GM12864 (cell line): ENCODE measurements around the gene SLC25A38.

Experiments
- DNase-seq: peaks from one replicate; pipeline ENCODE4 v3.0.0-alpha.2; 2011; ENCODE audit warnings: low read depth
- H3K4me3 ChIP-seq: 2 replicates; pipeline ENCODE4 v1.5.1; 2011; ENCODE audit warnings: mild to moderate bottlenecking, low read depth, low read length, control low read depth
- TF ChIP-seq, protein P1 (sequence below): IDR thresholded peaks from 2 replicates; pipeline ENCODE4 v1.5.1; 2011; ENCODE audit warnings: low read depth, mild to moderate bottlenecking, moderate library complexity, low read length, control low read depth, inconsistent platforms; ENCODE audit errors: missing control alignments

Gene SLC25A38

DNA sequence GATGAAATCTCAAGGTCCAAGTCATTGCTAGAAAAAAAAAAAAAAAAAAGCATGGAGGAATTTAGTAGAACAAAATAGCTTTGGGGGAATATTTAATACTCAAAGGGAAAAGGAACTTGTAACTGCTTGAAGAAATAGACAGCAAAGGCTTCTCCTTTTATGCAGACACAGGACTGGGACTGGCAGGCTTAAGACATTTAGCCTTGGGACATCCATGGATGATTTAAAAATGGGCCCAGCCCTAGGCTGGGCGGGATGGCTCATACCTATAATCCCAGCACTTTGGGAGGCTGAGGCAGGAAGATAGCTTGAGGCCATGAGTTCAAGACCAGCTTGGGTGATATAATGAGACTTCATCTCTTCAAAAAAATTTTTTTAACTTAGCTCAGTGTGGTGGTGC lies 43.1 kb downstream of the SLC25A38 start:
- no peak for DNase-seq
- TF ChIP-seq, protein P1, sequence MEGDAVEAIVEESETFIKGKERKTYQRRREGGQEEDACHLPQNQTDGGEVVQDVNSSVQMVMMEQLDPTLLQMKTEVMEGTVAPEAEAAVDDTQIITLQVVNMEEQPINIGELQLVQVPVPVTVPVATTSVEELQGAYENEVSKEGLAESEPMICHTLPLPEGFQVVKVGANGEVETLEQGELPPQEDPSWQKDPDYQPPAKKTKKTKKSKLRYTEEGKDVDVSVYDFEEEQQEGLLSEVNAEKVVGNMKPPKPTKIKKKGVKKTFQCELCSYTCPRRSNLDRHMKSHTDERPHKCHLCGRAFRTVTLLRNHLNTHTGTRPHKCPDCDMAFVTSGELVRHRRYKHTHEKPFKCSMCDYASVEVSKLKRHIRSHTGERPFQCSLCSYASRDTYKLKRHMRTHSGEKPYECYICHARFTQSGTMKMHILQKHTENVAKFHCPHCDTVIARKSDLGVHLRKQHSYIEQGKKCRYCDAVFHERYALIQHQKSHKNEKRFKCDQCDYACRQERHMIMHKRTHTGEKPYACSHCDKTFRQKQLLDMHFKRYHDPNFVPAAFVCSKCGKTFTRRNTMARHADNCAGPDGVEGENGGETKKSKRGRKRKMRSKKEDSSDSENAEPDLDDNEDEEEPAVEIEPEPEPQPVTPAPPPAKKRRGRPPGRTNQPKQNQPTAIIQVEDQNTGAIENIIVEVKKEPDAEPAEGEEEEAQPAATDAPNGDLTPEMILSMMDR: no peak
- H3K4me3 ChIP-seq: no peak overlapping the region

GRCh38 chr3:39427506-39427905 lies 44.3 kb downstream of the SLC25A38 start:
- DNase-seq: no peak
- TF ChIP-seq, protein P1: no peak
- no peak overlapping the region for H3K4me3 ChIP-seq

- no peak for DNase-seq
Observed at GRCh38 chr3:39428745-39429201, 45.6 kb downstream of the SLC25A38 start.

GRCh38 chr3:39429466-39429865 lies 46.3 kb downstream of the SLC25A38 start:
- TF ChIP-seq, protein P1: no peak
- no peak for DNase-seq
- no peak overlapping the region for H3K4me3 ChIP-seq

More at GRCh38 chr3:39428745-39429201, 45.6 kb downstream of the SLC25A38 start:
- no peak overlapping the region for H3K4me3 ChIP-seq
- TF ChIP-seq, protein P1: no peak

- no peak for DNase-seq
- no peak overlapping the region for H3K4me3 ChIP-seq
- TF ChIP-seq, protein P1: no peak
Observed at GRCh38 chr3:39432342-39432741, 49.2 kb downstream of the SLC25A38 start.

GRCh38 chr3:39433642-39434041 lies 50.5 kb downstream of the SLC25A38 start:
- TF ChIP-seq, protein P1: no peak
- DNase-seq: no peak
- H3K4me3 ChIP-seq: no peak overlapping the region

GRCh38 chr3:39434574-39434973 lies 51.4 kb downstream of the SLC25A38 start:
- H3K4me3 ChIP-seq: no peak overlapping the region
- TF ChIP-seq, protein P1: no peak
- no peak for DNase-seq
